GM23338 (cell line): ENCODE measurements around the gene TPSB2.

ENCODE experiments used
- EZH2 ChIP-seq: fragments of 200-600 bp; sonication (generic); IDR thresholded peaks from one replicate; pipeline ENCODE4 v1.8.0; 2017; ENCODE audit warnings: antibody characterized with exemption, mild to moderate bottlenecking, low read depth; ENCODE audit not compliant: unreplicated experiment
- EZH2phosphoT487 ChIP-seq: fragments of 200-600 bp; sonication (generic); IDR thresholded peaks from one replicate; pipeline ENCODE4 v1.8.1; 2018; ENCODE audit warnings: antibody characterized with exemption; ENCODE audit not compliant: unreplicated experiment
- JUNB ChIP-seq: IDR thresholded peaks from one replicate; pipeline ENCODE4 v1.6.1; 2016; ENCODE audit warnings: antibody characterized with exemption; ENCODE audit not compliant: unreplicated experiment
- POLR2AphosphoS5 ChIP-seq: IDR thresholded peaks from 2 replicates; pipeline ENCODE4 v1.6.1; 2016; ENCODE audit warnings: antibody characterized with exemption, low read depth
- REST ChIP-seq: IDR thresholded peaks from one replicate; pipeline ENCODE4 v1.6.1; 2018; ENCODE audit warnings: antibody characterized with exemption; ENCODE audit not compliant: unreplicated experiment
- TF ChIP-seq, protein P1 (sequence below), 2 experiments: fragments of 200-600 bp in 1 of 2; sonication (generic) in 1 of 2; conservative IDR thresholded peaks; 2 replicates each; pipeline versions ENCODE4 v1.5.1 to v1.6.1; 2016 to 2017; ENCODE audit warnings: antibody characterized with exemption in 2 of 2, low read depth in 2 of 2, mild to moderate bottlenecking in 2 of 2, moderate library complexity in 1 of 2

DNA sequence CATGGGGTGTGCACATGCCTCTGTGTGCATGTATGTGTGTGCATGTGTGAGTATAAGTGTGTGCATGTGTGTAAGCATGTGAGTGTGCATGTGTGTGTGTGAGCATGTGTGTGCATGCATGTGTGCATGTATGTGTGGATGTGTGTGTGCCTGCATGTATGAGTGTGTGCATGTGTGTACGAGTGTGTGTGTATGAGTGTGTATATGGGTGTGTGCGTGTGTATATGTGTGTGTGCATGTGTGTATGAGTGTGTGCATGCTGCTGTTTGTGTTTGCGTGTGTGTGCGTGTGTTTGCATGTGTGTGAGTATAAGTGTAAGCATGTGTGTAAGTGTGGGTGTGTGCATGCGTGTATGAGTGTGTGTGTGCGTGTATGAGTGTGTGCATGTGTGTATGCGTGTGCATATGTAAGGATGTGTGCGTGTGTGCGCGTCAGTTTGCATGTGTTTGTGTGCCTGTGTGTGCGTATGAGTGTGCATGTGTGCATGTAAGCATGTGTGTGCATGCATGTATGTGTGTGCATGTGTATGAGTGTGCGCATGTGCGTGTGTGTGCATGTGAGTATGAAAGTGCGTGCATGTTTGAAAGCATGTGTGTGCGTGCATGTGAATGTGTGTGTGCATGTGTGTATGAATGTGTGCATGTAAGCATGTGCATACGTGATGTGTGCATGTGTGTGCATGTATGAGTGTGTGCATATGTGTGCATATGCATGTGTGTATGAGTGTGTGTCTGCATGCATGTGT lies 34.5 kb upstream of the TPSB2 start:
- TF ChIP-seq, protein P1, sequence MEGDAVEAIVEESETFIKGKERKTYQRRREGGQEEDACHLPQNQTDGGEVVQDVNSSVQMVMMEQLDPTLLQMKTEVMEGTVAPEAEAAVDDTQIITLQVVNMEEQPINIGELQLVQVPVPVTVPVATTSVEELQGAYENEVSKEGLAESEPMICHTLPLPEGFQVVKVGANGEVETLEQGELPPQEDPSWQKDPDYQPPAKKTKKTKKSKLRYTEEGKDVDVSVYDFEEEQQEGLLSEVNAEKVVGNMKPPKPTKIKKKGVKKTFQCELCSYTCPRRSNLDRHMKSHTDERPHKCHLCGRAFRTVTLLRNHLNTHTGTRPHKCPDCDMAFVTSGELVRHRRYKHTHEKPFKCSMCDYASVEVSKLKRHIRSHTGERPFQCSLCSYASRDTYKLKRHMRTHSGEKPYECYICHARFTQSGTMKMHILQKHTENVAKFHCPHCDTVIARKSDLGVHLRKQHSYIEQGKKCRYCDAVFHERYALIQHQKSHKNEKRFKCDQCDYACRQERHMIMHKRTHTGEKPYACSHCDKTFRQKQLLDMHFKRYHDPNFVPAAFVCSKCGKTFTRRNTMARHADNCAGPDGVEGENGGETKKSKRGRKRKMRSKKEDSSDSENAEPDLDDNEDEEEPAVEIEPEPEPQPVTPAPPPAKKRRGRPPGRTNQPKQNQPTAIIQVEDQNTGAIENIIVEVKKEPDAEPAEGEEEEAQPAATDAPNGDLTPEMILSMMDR (conservative IDR thresholded peaks at IDR 0.05; ENCODE audit: low read depth in 2 of 2), result no peak
- TF ChIP-seq POLR2AphosphoS5 (no peak), REST (no peak), EZH2 (no peak), EZH2phosphoT487 (no peak), JUNB (no peak)
